GM13976 (cell line): ENCODE results near the gene UBAC2.

ENCODE experiments used
- DNase-seq: peaks from one replicate; pipeline ENCODE4 v3.0.0; 2012; ENCODE audit warnings: low spot score
- CTCF ChIP-seq: IDR thresholded peaks from 2 replicates; pipeline ENCODE4 v1.5.1; 2012; ENCODE audit warnings: borderline replicate concordance, mild to moderate bottlenecking; ENCODE audit not compliant: insufficient read depth; ENCODE audit errors: extremely low read depth, missing control alignments, control extremely low read depth
- in situ Hi-C: fragments of 300-500 bp; cut with MboI; formaldehyde crosslinking; loops from one replicate; pipeline ENCODE4 v1.12.0; 2022; ENCODE audit warnings: low sequenced_read_pairs, mixed read lengths, inconsistent platforms; ENCODE audit not compliant: unreplicated experiment

UBAC2 gene

GRCh38 chr13:99270518-99270917 is 69.9 kb downstream of the UBAC2 start:
- in situ Hi-C loops, result no loop called here
- no peak for DNase-seq
- TF ChIP-seq CTCF, result no peak

GRCh38 chr13:99271249-99271648 is 70.6 kb downstream of the UBAC2 start:
- no peak for DNase-seq
- TF ChIP-seq CTCF, result no peak
- in situ Hi-C loops, result no loop called here

DNA sequence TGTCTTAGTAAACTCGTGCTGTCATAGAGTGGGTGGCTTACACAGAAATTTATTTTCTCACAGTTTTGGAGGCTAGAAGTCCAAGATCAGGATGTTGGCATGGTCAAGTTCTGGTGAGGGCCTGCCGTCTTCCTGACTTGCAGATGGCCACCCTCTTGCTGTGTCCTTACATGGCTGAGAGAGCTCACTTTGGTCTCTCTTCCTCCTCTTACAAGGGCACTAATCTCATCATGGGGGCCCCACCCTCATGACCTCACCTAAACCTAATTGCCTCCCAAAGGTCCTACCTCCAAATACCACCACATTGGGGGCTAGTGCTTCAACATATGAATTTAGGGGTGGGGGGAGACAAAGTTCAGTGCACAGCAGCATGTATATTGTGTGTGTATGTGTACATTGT is 71.8 kb downstream of the UBAC2 start:
- no peak for TF ChIP-seq CTCF
- in situ Hi-C loops, result no loop called here
- DNase-seq, result no peak

DNA sequence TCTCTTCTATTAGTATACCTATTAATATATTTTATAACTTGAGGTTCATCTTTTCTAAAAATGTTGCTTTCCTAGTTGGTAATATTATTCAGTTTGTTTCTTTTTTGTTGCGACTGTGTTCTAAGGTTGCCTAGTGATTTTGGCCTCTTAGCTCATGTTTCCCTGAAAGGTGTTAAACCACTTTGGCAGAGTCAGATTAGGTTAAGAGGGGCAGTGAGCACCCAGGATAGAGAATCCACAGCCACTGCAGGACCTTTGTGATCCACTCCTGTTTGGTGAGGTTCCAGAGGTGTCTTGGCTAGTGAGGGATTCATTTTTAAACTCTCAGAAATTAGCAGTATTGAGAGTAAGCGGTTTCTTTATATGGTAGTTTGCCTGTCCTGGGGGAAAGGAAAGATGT is 72.5 kb downstream of the UBAC2 start:
- in situ Hi-C loops, result no loop called here
- no peak for DNase-seq
- TF ChIP-seq CTCF, result no peak

DNA sequence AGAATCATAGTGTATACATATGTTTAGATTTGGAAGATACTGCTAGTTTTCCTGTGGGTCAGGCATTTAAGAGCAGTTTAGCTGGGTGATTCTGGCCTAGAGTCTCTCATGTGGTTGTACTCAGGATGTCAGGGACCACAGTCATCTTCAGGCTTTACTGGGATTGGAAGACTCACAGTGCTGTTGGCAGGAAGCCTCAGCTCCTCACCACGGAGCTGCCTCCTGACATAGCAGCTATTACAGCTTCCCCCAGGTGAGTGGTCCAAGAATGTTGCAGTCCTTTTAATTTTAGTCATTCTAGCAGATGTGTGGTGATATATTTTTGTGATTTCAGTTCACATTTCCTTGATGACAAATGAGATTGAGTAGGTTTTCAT is 74.4 kb downstream of the UBAC2 start:
- in situ Hi-C loops, result no loop called here
- TF ChIP-seq CTCF, result no peak
- no peak for DNase-seq

GRCh38 chr13:99276706-99277105 is 76.1 kb downstream of the UBAC2 start:
- DNase-seq, result no peak
- TF ChIP-seq CTCF, result no peak
- in situ Hi-C loops, result no loop called here

DNA sequence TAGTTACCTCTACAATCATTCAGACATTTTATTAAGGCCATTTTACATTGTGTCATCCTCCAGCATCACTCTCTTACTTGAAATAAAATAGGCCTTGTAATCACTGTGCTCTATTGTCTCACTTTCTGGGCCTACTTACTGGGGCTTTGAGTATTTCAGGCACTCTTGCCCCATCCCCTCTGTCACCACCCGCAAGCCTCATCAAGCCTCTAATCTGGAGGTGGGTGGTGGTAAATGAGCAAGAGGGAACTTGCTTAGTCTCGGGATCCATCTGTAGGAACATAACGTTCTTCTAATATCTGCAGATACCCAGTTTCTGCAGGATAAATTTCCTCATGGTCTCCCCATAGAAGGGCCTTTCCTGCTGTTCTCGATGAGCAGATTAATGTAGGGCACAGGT is 77.0 kb downstream of the UBAC2 start:
- in situ Hi-C loops, result no loop called here
- no peak for DNase-seq
- TF ChIP-seq CTCF, result no peak
